ENCODE measurements around the gene HSD11B1L.
"Not testable (repeated sequence)": the region's sequence is repeated elsewhere in the genome, so short reads cannot be mapped to it uniquely, and the experiment has no call there.

HSD11B1L gene

DNA sequence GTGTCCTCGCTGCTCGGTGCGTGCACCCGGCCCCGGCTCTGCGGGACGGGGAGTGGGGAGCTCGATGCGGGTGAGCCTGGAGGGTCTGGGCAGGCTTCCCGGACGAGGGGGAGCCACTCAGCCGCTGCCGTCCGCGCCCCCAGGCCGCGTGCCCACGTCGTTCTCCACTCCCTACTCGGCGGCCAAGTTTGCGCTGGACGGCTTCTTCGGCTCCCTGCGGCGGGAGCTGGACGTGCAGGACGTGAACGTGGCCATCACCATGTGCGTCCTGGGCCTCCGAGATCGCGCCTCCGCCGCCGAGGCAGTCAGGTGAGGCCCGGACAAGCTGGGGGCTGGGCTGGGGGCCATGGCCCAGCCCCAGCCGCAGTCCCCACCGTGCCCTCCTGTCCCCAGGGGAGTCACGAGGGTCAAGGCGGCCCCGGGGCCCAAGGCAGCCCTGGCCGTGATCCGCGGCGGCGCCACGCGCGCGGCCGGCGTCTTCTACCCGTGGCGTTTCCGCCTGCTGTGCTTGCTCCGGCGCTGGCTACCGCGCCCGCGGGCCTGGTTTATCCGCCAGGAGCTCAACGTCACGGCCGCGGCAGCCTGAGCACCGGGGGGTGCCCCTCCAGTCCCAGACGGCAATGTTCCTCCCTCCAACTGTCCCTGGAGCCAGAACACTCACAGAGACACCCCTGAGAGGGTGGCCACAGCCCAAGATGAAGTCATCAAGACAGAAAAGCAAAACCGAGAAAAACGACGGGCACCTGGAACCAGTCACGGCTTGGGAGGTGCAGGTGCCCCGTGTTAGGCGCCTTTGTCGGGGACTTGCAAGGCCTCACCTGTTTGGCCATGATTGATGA is 6.8 kb downstream of the HSD11B1L start:
- no peak for DNase-seq (ENCODE audit: low read depth in 3 of 3)

- DNase-seq (ENCODE audit: low read depth in 3 of 3), result not testable (repeated sequence)
Measured at GRCh38 chr19:5688262-5688881, 7.5 kb downstream of the HSD11B1L start.

GRCh38 chr19:5690125-5690954 is 9.5 kb downstream of the HSD11B1L start, which contains the start of gene RPL36:
RPL36 (plus strand) TSS chr19:5690295; CDS start chr19:5690508, 213 bp downstream.
- peak; percentile 98 for DNase-seq (ENCODE audit: low read depth in 3 of 3)

GRCh38 chr19:5690955-5691821 is 10.4 kb downstream of the HSD11B1L start:
- DNase-seq (ENCODE audit: low read depth in 3 of 3), result peak in 2 of 3 experiments; percentile 52 to 71

- peak in 1 of 3 experiments; percentile 37 for DNase-seq (ENCODE audit: low read depth in 3 of 3)
Measured at GRCh38 chr19:5691822-5692722, 11.2 kb downstream of the HSD11B1L start.

- DNase-seq (ENCODE audit: low read depth in 3 of 3), result no peak
Measured at GRCh38 chr19:5692723-5693194, 11.9 kb downstream of the HSD11B1L start.

DNA sequence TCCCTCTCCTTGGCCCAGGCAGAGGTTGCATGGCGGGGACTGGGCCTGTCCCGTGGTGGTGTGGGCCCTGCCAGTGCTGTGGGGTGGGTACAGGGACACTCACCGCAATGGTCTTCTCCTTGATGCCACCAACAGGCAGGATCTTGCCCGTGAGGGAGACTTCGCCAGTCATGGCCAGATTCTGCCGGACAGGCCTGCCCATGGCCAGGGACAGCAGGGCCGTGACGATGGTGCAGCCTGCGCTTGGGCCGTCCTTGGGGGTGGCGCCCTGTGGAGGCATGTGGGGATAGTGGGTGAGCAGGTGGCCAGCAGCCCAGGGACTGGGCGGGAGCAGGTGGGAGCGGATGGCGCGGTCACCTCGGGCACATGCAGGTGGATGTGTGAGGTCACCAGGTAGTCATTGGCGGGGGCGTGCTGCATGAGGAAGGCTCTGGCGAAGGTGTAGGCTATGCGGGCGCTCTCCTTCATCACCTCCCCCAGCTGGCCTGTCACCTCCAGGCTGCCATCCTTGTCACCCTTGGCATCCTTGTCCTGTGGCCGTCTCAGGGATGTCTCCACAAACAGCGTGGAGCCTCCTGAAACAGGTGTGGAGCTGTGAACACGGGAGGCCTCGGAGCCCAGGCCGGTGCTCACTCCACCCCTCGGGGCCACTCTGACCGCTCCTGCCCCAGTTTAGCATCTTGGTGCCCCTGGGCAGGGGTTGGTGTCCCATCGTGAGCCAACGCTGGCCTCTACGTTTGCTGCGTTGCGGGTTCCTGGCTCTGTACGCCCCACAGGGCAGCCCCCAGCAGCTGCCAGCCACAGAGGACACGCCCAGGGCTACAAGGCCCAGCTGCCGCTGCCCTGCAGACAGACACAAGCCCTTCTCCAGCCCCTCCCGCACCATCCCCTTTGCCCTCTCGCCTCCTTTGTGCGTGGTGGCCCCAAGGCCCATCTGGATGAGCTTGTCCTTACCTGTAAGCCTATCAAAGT is 12.7 kb downstream of the HSD11B1L start:
- peak in 1 of 3 experiments; percentile 35 for DNase-seq (ENCODE audit: low read depth in 3 of 3)

- no peak for DNase-seq (ENCODE audit: low read depth in 3 of 3)
Measured at GRCh38 chr19:5694167-5694955, 13.5 kb downstream of the HSD11B1L start.

DNA sequence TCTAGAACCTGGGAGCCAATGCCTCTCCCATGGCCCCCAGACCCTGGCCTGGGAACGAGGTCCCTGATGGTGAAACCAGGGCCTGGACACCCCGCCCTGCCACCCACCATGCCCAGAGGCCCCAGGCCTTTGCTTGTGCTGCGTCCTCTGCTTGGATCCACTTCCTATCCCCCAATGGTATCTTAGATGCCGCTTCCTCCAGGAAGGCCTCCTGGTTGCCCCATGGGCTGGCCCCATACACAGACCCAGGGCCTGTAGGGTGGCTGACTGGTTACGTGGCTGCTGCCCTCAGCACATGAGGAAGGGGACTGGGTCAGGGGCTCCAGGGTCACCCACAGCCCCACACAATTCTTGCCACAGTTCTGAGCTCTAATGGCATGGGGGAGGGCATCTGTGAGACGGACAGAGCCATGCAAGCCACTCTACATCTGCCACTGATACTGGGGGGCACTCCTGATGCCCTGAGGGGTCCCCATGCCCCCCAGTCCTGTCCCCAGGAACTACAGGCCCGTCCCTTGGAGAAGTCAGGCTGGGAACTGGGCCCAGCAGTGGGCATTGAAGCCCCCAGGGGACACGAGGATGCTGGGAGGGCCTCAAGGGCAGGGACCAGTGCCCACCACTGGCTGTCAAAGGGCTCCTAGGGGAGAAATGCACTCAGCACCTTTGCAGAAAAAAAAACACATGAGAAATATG is 14.3 kb downstream of the HSD11B1L start:
- no peak for DNase-seq (ENCODE audit: low read depth in 3 of 3)

DNA sequence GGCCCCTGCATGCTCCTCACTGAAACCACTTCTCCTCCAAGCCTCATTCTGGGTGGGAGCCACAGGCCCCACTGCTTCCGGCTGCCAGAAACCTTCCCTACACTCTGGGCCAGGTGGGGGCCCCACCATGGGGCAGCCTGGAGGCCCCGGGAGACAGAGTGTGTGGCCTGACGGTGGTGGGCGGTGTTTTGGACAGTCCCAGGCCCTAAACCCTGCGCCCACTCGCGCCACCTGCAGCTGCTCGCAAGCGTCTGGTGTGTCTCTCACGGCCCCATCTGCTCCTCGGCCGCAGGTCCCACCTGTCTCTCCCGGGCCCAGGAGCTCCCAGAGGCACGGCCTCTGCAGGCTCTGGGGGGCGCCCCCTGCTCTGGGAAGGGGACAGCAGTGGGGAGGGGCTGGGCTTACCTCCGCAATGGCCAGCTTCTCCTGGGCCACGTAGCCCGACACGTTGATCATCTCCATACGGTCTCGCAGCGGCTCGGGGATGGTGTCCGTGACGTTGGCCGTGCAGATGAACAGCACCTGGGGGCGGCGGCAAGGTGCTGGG is 14.9 kb downstream of the HSD11B1L start:
- no peak for DNase-seq (ENCODE audit: low read depth in 3 of 3)

DNA sequence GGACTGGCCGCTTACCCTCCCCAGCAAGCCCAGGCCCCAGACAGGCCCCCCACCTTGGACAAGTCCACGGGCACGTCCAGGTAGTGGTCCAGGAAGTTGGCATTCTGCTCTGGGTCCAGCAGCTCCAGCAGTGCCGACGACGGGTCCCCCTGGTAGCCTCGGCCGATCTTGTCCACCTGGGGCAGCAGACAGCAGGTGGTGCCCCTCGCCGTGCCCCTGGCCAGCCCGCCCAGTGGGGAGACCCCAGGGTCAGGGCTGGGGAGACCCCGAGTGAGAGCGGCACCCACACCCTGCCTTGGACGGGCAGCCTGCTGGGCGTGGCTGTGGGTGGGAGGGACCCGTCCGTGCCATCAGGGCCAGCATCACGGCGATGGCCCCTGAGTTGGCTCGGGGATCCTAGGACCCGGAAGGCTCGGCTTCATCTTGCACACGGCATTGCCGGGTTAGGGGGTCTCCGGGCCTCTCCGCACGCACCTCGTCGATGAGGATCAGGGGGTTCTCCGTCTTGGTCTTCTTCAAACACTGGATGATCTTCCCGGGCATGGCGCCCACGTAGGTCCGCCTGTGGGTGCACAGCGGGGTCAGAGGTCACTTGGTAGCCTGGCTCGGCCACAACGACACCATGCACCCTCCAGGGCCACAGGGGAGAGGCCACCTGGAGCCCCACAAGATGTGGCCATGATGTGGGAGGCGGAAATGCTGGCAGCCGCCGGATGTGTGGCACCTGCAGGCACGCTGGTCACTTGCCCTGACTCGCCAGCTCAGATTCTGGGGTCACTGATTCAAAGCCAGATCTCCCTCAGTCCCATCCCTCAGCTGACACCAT is 15.6 kb downstream of the HSD11B1L start:
- no peak for DNase-seq (ENCODE audit: low read depth in 3 of 3)

DNA sequence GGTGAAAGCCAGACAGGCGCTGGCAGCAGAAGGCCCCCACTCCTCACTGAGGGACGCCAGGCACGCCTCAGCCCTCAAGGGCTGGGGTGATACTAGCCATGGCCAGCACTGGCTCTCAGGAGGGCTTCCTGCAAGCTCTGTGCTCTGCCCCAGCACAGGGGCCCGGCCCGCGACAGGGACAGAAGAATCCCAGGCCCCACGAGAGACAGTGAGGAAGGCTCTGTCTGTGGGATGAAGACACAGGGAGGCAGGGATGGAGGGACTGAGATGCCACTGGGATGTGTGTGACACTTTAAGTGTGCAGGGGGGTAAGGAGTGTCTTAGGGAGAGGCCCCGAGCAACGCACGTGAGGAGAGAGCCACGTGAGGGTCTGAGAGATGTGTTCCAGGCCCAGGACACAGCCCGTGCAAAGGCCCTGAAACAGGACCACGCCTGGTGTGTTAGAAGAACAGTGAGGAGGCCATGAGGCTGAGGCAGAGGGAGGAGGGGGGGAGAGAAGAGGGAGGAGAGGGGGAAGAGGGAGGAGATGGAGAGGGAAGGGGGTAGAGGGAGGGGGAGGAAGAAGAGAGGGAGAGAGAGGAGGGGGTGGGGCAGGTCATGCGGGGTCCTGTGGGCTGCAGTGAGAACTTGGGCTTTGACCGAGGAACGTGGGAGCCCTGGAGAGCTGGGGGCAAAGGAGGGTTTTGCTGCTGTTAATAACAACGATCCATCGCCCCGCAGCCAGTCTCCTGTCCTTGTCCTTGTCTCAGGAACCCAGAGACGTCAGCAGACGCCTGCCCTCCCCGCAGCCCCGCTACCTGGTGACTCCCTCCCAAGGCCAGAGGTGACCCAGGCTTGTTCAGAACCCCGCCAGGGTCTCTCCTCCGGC is 16.4 kb downstream of the HSD11B1L start:
- no peak for DNase-seq (ENCODE audit: low read depth in 3 of 3)

DNA sequence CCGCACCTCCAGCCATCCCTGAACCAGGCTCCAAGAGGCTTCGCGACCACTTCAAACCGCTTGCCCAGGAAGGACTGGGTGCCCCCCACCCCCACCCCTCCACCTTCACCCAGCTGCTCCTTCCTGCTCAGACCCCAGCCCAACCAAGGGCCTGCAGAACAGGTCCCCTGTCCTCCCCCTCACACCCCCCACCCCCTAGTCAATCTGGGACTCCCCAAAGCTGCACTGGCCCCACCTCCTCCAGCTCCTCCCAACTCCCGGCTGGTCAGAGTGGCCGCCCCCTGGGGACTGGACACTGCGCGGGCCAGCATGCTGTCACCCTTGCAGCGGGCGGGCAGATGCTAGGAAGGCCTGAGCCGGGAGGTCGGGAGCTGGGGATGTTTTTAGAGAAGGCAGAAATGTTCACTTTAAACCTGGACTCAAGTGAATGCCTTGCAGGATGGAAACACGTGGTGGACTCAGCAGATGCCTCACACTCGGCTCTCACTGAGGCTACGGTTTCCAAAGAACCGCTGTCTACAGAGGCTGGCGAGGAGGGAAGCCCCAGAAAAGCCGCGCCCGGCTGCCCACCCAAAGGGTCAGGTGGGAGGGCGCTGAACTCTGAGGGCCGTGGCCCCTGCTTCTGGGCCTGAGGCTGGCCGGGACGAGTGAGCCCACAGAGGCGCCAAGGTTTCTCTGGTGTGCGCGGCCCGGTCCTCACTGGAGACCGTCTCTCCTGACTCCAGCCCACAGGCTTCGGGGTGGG is 17.2 kb downstream of the HSD11B1L start:
- DNase-seq (ENCODE audit: low read depth in 3 of 3), result no peak

DNA sequence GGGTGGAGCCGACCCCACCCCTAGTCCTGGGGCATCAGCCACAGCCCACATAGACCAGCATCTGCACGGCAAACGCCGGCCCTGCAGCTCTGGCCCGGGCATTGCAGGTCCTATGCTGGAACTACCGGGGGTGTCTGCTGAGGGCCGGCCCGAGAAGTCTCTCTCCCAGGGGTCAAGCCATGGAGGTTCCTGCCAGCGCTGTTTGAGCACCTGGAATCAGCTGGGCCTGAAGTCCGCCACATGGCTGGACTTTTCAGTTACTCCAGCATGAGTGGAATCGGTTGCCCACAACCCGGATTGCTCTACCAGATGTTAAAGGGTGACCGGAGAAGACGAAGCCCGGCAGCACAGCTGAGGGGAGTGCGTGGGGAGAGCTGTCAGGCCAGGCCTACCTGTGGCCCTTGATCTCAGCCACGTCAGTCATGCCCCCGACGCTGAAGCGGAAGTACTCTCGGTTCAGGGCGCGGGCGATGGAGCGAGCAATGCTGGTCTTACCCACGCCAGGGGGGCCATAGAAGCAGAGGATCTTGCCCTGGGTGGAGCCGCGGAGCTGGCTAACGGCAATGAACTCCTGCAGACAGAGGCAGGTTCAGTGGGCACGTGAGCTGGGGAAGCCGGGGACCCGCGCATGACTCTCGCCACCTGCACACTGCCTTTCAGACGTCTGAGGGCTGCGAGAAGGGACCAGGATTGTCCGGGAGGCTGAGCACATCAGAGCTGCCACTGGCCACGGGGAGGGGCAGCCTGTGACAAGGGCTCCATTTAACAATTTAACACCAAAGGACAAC is 18.0 kb downstream of the HSD11B1L start:
- DNase-seq (ENCODE audit: low read depth in 3 of 3), result no peak

All from stimulated activated CD4-positive, alpha-beta T cell treated with anti-CD3 and anti-CD28 coated beads, TNF-alpha, amount 100 ng/mL, for 24 hours (primary cell).